Measurements from ENCODE around the gene EPS15.
"Not testable (repeated sequence)": the region's sequence is repeated elsewhere in the genome, so short reads cannot be mapped to it uniquely, and the experiment has no call there.

Gene EPS15

GRCh38 chr1:51463561-51463960 is 55.5 kb downstream of the EPS15 start:
- DNase-seq: no peak

- DNase-seq: not testable (repeated sequence)
Observed at GRCh38 chr1:51462289-51462688, 56.8 kb downstream of the EPS15 start.

- DNase-seq: no peak
Observed at GRCh38 chr1:51454554-51454953, 64.5 kb downstream of the EPS15 start.

- DNase-seq: no peak
Observed at GRCh38 chr1:51453010-51453409, 66.1 kb downstream of the EPS15 start.

GRCh38 chr1:51448844-51449454 is 70.1 kb downstream of the EPS15 start:
- DNase-seq: not testable (repeated sequence)

GRCh38 chr1:51445351-51446090 is 73.5 kb downstream of the EPS15 start:
- no peak for DNase-seq

GRCh38 chr1:51444534-51445192 is 74.4 kb downstream of the EPS15 start:
- no peak for DNase-seq

GRCh38 chr1:51444096-51444495 is 75.0 kb downstream of the EPS15 start:
- no peak for DNase-seq

- no peak for DNase-seq
Observed at GRCh38 chr1:51443555-51443954, 75.5 kb downstream of the EPS15 start.

GRCh38 chr1:51442616-51443015 is 76.5 kb downstream of the EPS15 start:
- no peak for DNase-seq

- DNase-seq: no peak
Observed at GRCh38 chr1:51442198-51442597, 76.9 kb downstream of the EPS15 start.

- DNase-seq: no peak
Observed at GRCh38 chr1:51439895-51440294, 79.2 kb downstream of the EPS15 start.

- no peak for DNase-seq
Observed at GRCh38 chr1:51439053-51439452, 80.0 kb downstream of the EPS15 start.

GRCh38 chr1:51437391-51437790 is 81.7 kb downstream of the EPS15 start:
- not testable (repeated sequence) for DNase-seq

- DNase-seq: no peak
Observed at GRCh38 chr1:51435878-51436277, 83.2 kb downstream of the EPS15 start.

- no peak for DNase-seq
Observed at GRCh38 chr1:51433972-51434510, 85.0 kb downstream of the EPS15 start.

- DNase-seq: no peak
Observed at GRCh38 chr1:51433269-51433971, 85.6 kb downstream of the EPS15 start.

- DNase-seq: no peak
Observed at GRCh38 chr1:51432146-51432545, 86.9 kb downstream of the EPS15 start.

- no peak for DNase-seq
Observed at GRCh38 chr1:51427438-51427837, 91.6 kb downstream of the EPS15 start.

GRCh38 chr1:51425955-51426354 is 93.1 kb downstream of the EPS15 start:
- no peak for DNase-seq

- DNase-seq: no peak
Observed at GRCh38 chr1:51425273-51425672, 93.8 kb downstream of the EPS15 start.

GRCh38 chr1:51423073-51423821 is 95.8 kb downstream of the EPS15 start:
- DNase-seq: no peak

Measured in activated effector memory CD4-positive, alpha-beta T cell treated with Interleukin-2 at 50 U/mL for 16 hours (primary cell).